Stomach (tissue), 9 donors: ENCODE measurements around the gene CHCHD1. TPM values are rescaled to one million over a fixed set of nuclear protein-coding genes. Genes with fewer than 3 reads are reported as not detected.
"Not testable (repeated sequence)": the region's sequence is repeated elsewhere in the genome, so short reads cannot be mapped to it uniquely, and the experiment has no call there.

Experiments used
- DNase-seq, 2 donors: peaks; one replicate each; pipeline versions ENCODE4 v3.0.0 to v3.0.0-alpha.2; 2013 to 2019
- H3K27ac ChIP-seq, 5 donors: fragments of 200-600 bp in 4 of 5; sonication (generic) in 4 of 5; one replicate each; pipeline ENCODE4 v1.5.1; 2013 to 2019; ENCODE audit warnings: mild to moderate bottlenecking in 1 of 5, moderate library complexity in 1 of 5
- H3K27me3 ChIP-seq, 3 donors: fragments of 200-600 bp; sonication (generic); one replicate each; pipeline ENCODE4 v1.5.1; 2017 to 2019; ENCODE audit warnings: mixed run types in 1 of 3
- H3K36me3 ChIP-seq, 4 donors: fragments of 200-600 bp; sonication (generic); 1 replicate in 3 of 4; 2 replicates in 1 of 4; pipeline ENCODE4 v1.5.1; 2016 to 2019
- H3K4me1 ChIP-seq, 4 donors: fragments of 200-600 bp; sonication (generic); one replicate each; pipeline ENCODE4 v1.5.1; 2016 to 2019
- H3K4me3 ChIP-seq, 4 donors: fragments of 200-600 bp; sonication (generic) in 3 of 4; one replicate each; pipeline ENCODE4 v1.5.1; 2016 to 2019; ENCODE audit warnings: mild to moderate bottlenecking in 1 of 4
- H3K9me3 ChIP-seq, 4 donors: fragments of 200-600 bp; sonication (generic); one replicate each; pipeline ENCODE4 v1.5.1; 2016 to 2019
- CTCF ChIP-seq, 7 experiments: fragments of 450-650 bp in 4 of 7; fragments of 200-600 bp in 3 of 7; sonication (generic) in 3 of 7; IDR thresholded peaks; one replicate each; pipeline ENCODE4 v1.5.1; 2016 to 2019; ENCODE audit warnings: antibody characterized with exemption in 7 of 7, control low read depth in 2 of 7, mild to moderate bottlenecking in 1 of 7
- EP300 ChIP-seq: sonication (generic); formaldehyde crosslinking; IDR thresholded peaks from one replicate; pipeline ENCODE4 v1.6.1; 2017; ENCODE audit warnings: antibody characterized with exemption
- POLR2A ChIP-seq, 4 donors: fragments of 450-650 bp; IDR thresholded peaks; one replicate each; pipeline ENCODE4 v1.6.1; 2016; ENCODE audit warnings: antibody characterized with exemption in 4 of 4, control low read depth in 2 of 4, mild to moderate bottlenecking in 1 of 4, moderate library complexity in 1 of 4
- POLR2AphosphoS5 ChIP-seq, 3 donors: sonication (generic); formaldehyde crosslinking; IDR thresholded peaks; one replicate each; pipeline ENCODE4 v1.6.1; 2016; ENCODE audit warnings: antibody characterized with exemption in 3 of 3
- WGBS, 5 donors: extraction: QIAGEN DNeasy Blood & Tissue Kit in 3 of 5; methylation state at CpG; one replicate each; pipeline versions ENCODE4 v1.1.5 to v1.1.7; 2013 to 2018; 5-methylcytosine and 5-hydroxymethylcytosine counted together
- intact Hi-C: fragments of 100-400 bp; cut with DNase I; formaldehyde crosslinking; loops from one replicate; pipeline ENCODE4 v1.15.1; 2023; ENCODE audit warnings: low total_unique reads
- polyA plus RNA-seq, 3 donors: library from polyadenylated mRNA; stranded (reverse); fragments of 200-250 nt; gene quantifications; one replicate each; pipeline ENCODE4 v1.2.3, GENCODE V29; 2013
- total RNA-seq, 5 donors: library from RNA; depleted of rRNA; stranded (reverse); fragments of >200 nt; gene quantifications; one replicate each; pipeline versions ENCODE4 v1.1.0 to v1.2.3, GENCODE V29; 2014 to 2016
- donor health status: healthy with polysubstance abuse.
- donor health status: Bipolar disorder and iron deficiency.
- donor health status: healthy.

The CHCHD1 gene
- total and polyA plus RNA-seq, 8 donors: 1.3 to 81.6 (median 38.8) TPM

- Histone ChIP-seq H3K27me3 (no peaks in the 10 kb centered on the region), H3K36me3 (peaks cover 9 to 61% (median 53%) of the 10 kb centered on the region in 4 donors), H3K9me3 (no peaks in the 10 kb centered on the region), H3K4me3 (no peak overlapping the region), H3K27ac (no peak overlapping the region), H3K4me1 (peaks cover 10 to 52% (median 37%) of the 10 kb centered on the region in 4 donors)
- DNase-seq: no peak
- WGBS, 5 donors: 84 to 91% (median 86%) methylated on average over 10 to 16 of the region's 16 CpGs
- TF ChIP-seq POLR2AphosphoS5 (IDR thresholded peaks at IDR 0.05): no peak
- TF ChIP-seq CTCF (IDR thresholded peaks at IDR 0.05): no peak
- no peak for TF ChIP-seq POLR2A (IDR thresholded peaks at IDR 0.05)
- no peak for TF ChIP-seq EP300
- intact Hi-C loops: no loop called here
These were observed 47.7 kb upstream of the CHCHD1 start for GRCh38 chr10:73734028-73734720.

GRCh38 chr10:73734796-73735305 is 47.0 kb upstream of the CHCHD1 start:
- Histone ChIP-seq H3K27me3 (no peaks in the 10 kb centered on the region), H3K4me1 (peaks cover 10 to 46% (median 31%) of the 10 kb centered on the region in 4 donors), H3K9me3 (no peaks in the 10 kb centered on the region), H3K36me3 (peaks cover 9 to 61% (median 53%) of the 10 kb centered on the region in 4 donors), H3K27ac (no peak overlapping the region), H3K4me3 (no peak overlapping the region)
- no peak for TF ChIP-seq CTCF (IDR thresholded peaks at IDR 0.05)
- no peak for TF ChIP-seq POLR2A (IDR thresholded peaks at IDR 0.05)
- no peak for TF ChIP-seq POLR2AphosphoS5 (IDR thresholded peaks at IDR 0.05)
- no peak for TF ChIP-seq EP300
- WGBS, 5 donors: 78 to 86% (median 80%) methylated on average over 2 to 5 of the region's 5 CpGs
- no peak for DNase-seq
- intact Hi-C loops: no loop called here

GRCh38 chr10:73740501-73741254 is 41.2 kb upstream of the CHCHD1 start:
- H3K9me3 ChIP-seq, DNase-seq, H3K27me3 ChIP-seq, intact Hi-C loops, H3K4me3 ChIP-seq: not testable (repeated sequence)
- peak overlapping the region in 2 of 5 donors; percentile 24 to 28 for H3K27ac ChIP-seq
- H3K36me3 ChIP-seq: peaks cover 2 to 35% (median 25%) of the 10 kb centered on the region in 4 donors
- 95 to 97% (median 96%) methylated on average over 17 to 18 of the region's 18 CpGs for WGBS, 5 donors
- H3K4me1 ChIP-seq: peaks cover 17 to 37% (median 31%) of the 10 kb centered on the region in 4 donors

GRCh38 chr10:73742454-73742734 is 39.5 kb upstream of the CHCHD1 start:
- Histone ChIP-seq H3K4me1 (peaks cover 20 to 54% (median 46%) of the 10 kb centered on the region in 4 donors), H3K9me3 (no peaks in the 10 kb centered on the region), H3K4me3 (no peak overlapping the region), H3K36me3 (peaks cover 7 to 36% (median 27%) of the 10 kb centered on the region in 4 donors), H3K27ac (peak overlapping the region in 3 of 5 donors; percentile 90 to 96 (median 93)), H3K27me3 (no peaks in the 10 kb centered on the region)
- WGBS, 5 donors: 91 to 96% (median 93%) methylated on average over 5 of the region's 5 CpGs
- intact Hi-C loops: no loop called here
- TF ChIP-seq POLR2A (IDR thresholded peaks at IDR 0.05) (no peak), EP300 (no peak), POLR2AphosphoS5 (IDR thresholded peaks at IDR 0.05) (no peak), CTCF (IDR thresholded peaks at IDR 0.05) (no peak)
- DNase-seq: no peak
